Sigmoid colon (tissue), 4 donors: Measurements from ENCODE around the gene ZNF396.

Experiments used
- CTCF ChIP-seq, 4 experiments: fragments of 450-650 bp in 3 of 4; fragments of 200-600 bp in 1 of 4; IDR thresholded peaks; one replicate each; pipeline ENCODE4 v1.5.1; 2016 to 2019; ENCODE audit warnings: antibody characterized with exemption in 4 of 4, mild to moderate bottlenecking in 3 of 4, moderate library complexity in 2 of 4
- EP300 ChIP-seq, 4 donors: sonication (generic); formaldehyde crosslinking; IDR thresholded peaks; one replicate each; pipeline ENCODE4 v1.6.1; 2017; ENCODE audit warnings: antibody characterized with exemption in 4 of 4
- POLR2AphosphoS5 ChIP-seq, 4 donors: sonication (generic); formaldehyde crosslinking; IDR thresholded peaks; one replicate each; pipeline ENCODE4 v1.6.1; 2017; ENCODE audit warnings: antibody characterized with exemption in 4 of 4

- TF ChIP-seq CTCF (IDR thresholded peaks at IDR 0.05) (no peak), EP300 (IDR thresholded peaks at IDR 0.05) (no peak), POLR2AphosphoS5 (IDR thresholded peaks at IDR 0.05) (no peak)
These were observed 8.5 kb downstream of the ZNF396 start for GRCh38 chr18:35368595-35368994.
